ENCODE measurements around the gene PCNX3. TPM values are rescaled to one million over a fixed set of nuclear protein-coding genes. Genes with fewer than 3 reads are reported as not detected.

The PCNX3 gene
- polyA plus RNA-seq, 1 experiment: 9.7 TPM

DNA sequence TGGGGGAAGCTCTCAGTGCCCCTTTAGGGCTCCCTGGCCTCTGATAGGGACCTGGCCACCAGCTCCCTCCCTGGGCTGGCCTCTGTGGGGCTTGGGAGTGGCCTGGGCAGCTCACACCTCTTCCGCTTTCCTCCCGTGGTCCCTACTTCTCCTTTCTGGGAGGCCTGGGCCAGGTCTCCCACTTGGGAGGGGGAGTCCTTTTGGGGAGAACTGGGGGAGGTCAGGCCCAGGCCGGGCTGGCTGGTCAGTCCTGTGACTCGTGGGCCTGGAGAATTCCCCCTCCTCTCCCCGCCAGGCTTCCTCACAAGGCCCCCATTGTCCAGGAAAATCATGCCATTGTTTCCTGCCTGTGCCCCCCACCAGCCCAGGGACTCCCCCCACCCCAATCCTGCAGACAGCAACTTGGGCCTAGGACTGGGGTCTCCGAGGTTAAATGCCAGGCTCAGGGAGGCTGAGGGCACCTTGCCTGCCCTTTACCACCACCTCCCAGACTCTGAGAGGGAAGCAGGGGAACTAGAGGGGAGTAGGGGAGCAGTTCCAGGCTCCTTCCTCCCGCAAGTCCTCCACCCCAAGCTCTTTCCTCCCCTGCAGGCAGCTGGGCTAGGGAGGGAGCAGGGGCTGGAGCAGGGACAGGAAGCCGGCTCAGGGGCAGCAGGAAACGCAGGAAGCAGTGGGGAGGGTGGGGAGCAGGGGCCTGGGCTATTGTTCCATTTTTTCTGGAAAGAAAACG is 4.4 kb upstream of the PCNX3 start:
- H3K9me3 ChIP-seq (ENCODE audit: control insufficient read depth, insufficient read depth, low read length): no peaks in the 10 kb centered on the region; the same call in 1 of the 2 replicates
- H3K4me3 ChIP-seq (ENCODE audit: low read depth, low read length): peak overlapping the region; percentile 93
- DNase-seq (ENCODE audit: low read depth, low spot score): no peak
- POLR2A ChIA-PET: no interaction called here
- CTCF ChIA-PET: no interaction called here
- peak overlapping the region; percentile 31 for H3K27ac ChIP-seq (ENCODE audit: low read depth, low read length)
- no peak for TF ChIP-seq CTCF (IDR thresholded peaks at IDR 0.05; ENCODE audit: low read depth, low read length)
- H3K27me3 ChIP-seq (ENCODE audit: control insufficient read depth, insufficient read depth, low read length): no peaks in the 10 kb centered on the region

DNA sequence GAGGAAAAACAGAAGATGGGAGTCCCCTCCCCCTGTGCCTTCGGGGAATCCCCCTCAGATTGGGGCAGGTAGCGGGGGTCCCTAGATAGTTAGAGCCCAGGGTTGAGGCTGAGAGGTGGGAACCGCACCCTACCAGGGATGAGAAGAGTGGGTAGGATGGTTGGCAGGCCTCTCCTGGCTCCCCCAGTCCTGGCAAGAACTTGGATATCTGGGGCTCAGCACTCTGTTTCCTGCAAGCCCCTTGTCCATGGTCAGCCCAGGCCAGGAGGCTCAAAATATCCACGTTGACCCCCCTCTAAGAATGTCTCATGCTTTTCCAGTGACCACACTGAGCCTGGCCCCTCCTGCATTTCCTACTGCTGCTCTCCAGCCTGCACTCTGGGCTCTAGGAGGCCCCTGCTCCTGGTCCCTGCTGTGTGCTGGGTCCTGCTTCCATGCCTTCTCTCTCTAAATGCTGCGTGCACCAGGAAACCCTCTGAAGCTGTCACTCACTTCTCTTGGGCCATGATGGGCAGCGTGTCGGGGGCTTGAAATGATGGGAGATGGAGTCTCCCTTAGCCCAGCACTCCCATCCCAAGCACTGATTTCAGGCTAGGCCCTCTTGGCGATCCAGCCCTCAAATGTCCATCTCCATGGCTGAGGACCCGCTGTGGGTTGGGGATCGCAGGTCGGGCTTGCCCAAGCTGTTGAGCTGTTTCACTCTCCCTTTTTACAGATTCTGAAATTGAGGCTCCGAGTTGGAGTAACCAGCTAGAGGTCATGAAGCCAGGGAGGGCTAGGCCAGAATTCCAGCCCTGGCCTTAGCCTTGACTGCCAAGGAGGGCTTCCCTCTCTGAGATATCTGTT is 3.6 kb upstream of the PCNX3 start:
- Histone ChIP-seq H3K27me3 (ENCODE audit: control insufficient read depth, insufficient read depth, low read length) (no peaks in the 10 kb centered on the region), H3K9me3 (ENCODE audit: control insufficient read depth, insufficient read depth, low read length) (no peaks in the 10 kb centered on the region; the same call in 1 of the 2 replicates), H3K27ac (ENCODE audit: low read depth, low read length) (peak overlapping the region; percentile 39), H3K4me3 (ENCODE audit: low read depth, low read length) (peak overlapping the region; percentile 93)
- TF ChIP-seq CTCF (IDR thresholded peaks at IDR 0.05; ENCODE audit: low read depth, low read length): no peak
- ChIA-PET POLR2A (no interaction called here), CTCF (interaction anchor here (1.4 kb wide), 1 partner anchor 18 kb away, joined by 6 read pairs; no protein-coding TSS in a partner anchor)
- no peak for DNase-seq (ENCODE audit: low read depth, low spot score)

DNA sequence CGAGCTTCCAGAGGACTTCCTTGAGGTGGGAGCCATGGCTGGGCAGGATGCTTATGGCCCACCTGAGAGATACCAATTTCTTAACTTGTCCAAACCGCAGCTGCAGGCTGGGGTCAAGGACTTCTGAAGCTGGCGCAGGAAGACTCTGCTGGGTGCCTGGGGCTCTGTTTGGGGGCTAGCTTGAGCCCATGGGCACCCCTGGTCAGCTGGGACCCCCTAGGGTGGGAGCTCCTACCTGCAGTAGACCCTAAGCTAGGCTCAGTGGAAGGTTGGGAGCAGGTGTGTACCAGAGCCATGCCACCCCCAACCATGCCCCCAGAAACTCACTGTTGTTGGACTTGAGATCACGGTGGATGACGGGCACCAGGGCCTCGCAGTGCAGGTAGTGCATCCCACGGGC is 2.9 kb upstream of the PCNX3 start:
- Histone ChIP-seq H3K9me3 (ENCODE audit: control insufficient read depth, insufficient read depth, low read length) (no peaks in the 10 kb centered on the region; the same call in 1 of the 2 replicates), H3K27me3 (ENCODE audit: control insufficient read depth, insufficient read depth, low read length) (no peaks in the 10 kb centered on the region), H3K27ac (ENCODE audit: low read depth, low read length) (peak overlapping the region; percentile 39), H3K4me3 (ENCODE audit: low read depth, low read length) (peak overlapping the region; percentile 93)
- DNase-seq (ENCODE audit: low read depth, low spot score): no peak
- CTCF ChIA-PET: interaction anchor here (1.4 kb wide), 2 partner anchors 19 to 71 kb away, joined by 6 to 8 read pairs; no protein-coding TSS in a partner anchor
- POLR2A ChIA-PET: no interaction called here
- TF ChIP-seq CTCF (IDR thresholded peaks at IDR 0.05; ENCODE audit: low read depth, low read length): no peak

- Histone ChIP-seq H3K27ac (ENCODE audit: low read depth, low read length) (peak overlapping the region; percentile 83), H3K4me3 (ENCODE audit: low read depth, low read length) (peak overlapping the region; percentile 93), H3K27me3 (ENCODE audit: control insufficient read depth, insufficient read depth, low read length) (no peaks in the 10 kb centered on the region), H3K9me3 (ENCODE audit: control insufficient read depth, insufficient read depth, low read length) (no peaks in the 10 kb centered on the region; the same call in 1 of the 2 replicates)
- CTCF ChIA-PET: interaction anchor here (1.4 kb wide), 2 partner anchors 19 to 72 kb away, joined by 6 to 8 read pairs; no protein-coding TSS in a partner anchor
- TF ChIP-seq CTCF (IDR thresholded peaks at IDR 0.05; ENCODE audit: low read depth, low read length): no peak
- DNase-seq (ENCODE audit: low read depth, low spot score): no peak
- POLR2A ChIA-PET: interaction anchor here (0.6 to 0.9 kb wide), 2 partner anchors 73 to 191 kb away, joined by 3 read pairs; partner anchors contain the start of gene NEAT1
Observed at GRCh38 chr11:65613091-65613928, 2.3 kb upstream of the PCNX3 start.

Data from AG04450 (cell line).